NCI-H2029 treated with DMSO at 0.1 percent for 48 hours (cell line): ENCODE measurements around the gene SETD2.
A peak's percentile ranks its signal among the peaks of the same experiment; 100 is the strongest.

Experiments used
- DNase-seq: peaks from one replicate; lab custom pipeline; 2025; lab: John Stamatoyannopoulos, UW

Gene SETD2

DNA sequence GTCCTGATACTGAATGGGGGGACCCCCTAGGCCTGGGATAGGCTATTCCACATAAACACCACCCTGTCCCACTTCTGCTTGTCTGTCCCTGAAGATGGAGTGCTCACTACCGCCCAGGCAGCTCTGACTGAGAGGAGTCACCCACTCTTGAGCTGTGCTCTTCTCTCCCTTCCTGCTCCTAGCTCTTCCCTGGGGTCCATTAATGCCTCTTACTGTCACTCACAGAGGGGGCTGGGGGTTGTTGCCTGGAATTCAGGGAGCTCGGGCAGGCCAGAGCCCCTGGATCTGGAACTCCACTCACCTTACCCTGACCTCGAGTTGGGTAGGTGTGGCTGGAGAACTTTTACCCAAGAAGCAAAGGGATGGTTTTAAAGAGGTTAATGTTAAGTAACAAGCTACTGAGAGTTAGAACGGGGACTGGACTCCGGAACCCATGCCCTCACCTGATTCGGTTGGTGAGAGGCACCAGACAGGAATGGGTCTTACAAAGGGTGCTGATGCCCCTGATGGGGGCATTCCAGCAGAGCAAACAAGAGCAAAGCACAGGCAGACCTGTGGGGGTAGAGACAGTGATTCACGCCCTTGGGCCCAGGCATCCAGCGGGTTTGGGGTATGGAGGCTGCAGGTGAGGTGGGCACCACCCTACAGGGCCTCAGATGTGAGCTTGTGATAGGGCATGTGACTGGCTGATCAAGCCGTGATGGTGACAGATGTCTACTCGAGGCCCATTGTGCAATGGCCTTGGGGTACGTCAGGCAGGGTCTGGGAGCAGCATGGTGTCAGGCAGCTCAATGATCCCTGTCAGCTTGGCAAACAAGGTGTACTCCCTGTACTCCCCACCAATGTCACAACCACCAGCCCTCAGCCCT lies 179.1 kb downstream of the SETD2 start:
- DNase-seq = no peak

DNA sequence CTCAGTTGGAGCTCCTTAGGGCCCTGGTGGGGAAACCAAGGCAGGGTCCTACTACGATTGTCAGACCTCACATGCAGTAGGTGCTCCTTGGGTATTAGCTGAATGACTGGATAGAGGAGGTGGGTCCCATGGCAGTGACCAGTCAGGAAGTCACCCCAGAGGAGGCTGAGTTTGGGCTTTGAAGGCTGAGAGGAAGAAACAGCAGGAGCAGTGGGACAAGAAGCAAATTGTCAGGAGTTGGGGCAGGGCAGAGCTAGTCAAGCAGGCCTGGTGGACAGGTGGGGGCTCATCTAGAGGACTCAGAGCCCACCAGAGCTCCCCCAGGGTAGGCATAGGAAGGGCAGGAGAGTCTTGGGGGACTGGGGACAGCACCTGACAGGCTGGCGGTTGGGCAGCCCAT lies 181.4 kb downstream of the SETD2 start:
- DNase-seq = no peak

DNA sequence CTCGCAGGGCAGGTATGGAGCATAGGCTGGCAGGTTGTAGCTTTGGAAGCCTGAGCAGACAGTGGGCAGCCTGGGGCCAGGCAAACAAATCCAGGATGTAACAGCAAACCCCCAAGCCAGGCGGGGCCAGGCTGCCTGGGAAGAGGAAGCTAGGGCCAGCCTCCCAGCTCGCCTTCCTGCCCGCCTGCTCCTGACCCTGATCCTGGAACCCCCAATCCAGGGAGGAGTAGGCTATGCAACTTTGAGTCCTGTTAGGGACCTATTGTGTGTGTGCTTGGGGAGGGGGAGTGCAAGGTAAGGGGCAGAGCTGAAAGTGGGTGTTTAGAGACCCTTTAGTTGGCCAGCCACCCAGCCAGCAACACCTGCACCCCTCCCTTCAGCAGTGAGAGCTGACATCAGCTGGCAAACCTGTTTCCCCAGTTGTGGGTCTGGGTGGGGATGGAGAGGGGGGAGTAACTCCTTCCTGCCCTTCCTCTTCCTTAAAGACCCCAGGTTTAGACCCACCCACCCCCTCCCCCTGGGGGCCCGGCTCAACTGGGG lies 181.9 kb downstream of the SETD2 start:
- DNase-seq = no peak

DNA sequence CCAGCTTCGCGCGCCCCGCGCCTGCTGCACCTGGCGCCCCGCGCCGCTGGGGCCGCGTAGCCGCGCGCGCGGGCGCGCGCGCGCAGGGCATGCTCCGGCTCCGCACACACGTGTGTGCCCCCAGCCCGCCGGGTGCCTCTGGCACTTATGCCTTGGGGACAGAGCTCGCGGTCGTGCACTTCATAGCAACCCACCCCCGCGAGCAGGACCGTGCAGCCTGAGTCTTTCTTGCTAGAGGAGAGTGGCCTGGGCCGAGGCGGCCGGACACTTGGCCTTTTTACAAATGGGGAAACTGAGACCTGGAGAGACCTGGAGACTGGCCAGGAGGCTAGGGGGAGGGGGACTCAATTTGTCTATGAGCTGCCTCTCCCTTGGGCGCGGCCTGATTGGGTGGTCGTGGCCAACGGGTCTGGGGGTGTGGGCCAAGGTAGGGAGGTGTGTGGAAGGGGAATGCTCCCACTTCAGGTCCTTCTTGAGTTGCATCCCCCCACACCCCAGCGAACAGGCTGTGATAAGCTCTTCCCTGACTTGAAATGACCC lies 183.9 kb downstream of the SETD2 start:
- DNase-seq = no peak

DNA sequence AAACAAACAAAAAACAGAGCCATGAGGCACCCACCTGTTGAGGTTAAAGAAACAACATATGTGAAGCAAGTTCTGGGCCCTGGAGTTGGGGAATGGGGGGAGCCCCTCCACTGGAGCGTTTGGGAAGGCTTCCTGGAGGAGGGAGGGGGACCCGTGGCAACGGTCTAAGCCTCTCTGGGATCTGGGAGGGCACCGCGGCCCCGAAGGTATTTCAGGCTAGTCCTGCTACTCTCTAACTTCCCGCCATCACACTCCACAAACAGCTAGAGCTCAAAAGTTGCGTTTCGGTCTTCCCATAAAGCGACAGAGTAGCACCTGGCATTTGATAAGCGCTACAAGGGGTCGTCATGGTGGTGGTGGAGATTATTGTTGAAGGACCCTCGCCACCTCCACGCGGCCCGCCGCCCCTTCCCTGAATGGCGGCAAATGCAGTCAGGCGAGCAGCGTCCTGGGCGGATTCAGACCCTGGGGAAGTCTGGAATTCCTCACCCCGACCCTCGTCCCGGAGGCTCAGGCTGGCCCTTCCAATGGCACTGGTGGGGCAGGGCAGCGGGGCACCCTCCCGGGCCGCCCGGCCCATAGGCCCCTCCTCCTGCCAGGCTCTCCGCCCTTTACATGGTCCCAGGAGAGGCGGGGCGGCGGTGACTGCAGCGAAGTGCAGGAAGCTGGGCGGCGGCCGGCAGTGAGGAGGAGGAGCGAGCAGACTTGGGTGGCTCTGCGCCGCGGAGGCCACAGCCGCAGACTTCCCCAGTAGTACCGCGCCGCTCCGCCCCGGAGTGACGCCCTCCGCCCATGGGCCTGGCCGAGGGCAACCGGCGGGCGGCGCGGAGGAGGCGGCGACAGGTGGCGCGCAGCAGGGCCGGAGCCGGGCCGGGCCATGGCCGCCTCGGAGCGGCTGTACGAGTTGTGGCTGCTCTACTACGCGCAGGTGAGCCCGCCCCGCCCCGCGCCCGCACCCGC lies 184.6 kb downstream of the SETD2 start, which contains the start of gene NBEAL2:
NBEAL2 (plus strand) TSS at position 682 of the 960 bp plus-strand sequence; CDS start at position 878, 196 bp downstream.
- DNase-seq = peak; percentile 79

DNA sequence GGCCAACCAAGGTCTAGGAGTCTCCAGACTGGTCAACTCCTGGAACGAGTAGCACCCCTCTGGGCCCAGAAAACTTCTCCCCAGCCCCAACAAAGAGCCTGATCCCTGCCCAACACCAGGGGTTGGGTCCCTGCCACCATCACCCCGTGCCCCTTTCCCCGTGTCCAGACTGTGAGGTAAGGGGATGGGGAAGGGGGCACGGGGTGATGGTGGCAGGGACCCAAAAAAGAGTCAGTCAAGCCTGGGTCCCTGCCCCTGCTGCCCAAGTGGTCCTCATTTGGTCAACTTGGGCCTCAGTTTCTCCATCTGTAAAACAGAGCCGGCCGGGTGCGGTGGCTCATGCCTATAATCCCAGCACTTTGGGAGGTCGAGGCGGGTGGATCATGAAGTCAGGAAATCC lies 185.5 kb downstream of the SETD2 start:
- DNase-seq = no peak

DNA sequence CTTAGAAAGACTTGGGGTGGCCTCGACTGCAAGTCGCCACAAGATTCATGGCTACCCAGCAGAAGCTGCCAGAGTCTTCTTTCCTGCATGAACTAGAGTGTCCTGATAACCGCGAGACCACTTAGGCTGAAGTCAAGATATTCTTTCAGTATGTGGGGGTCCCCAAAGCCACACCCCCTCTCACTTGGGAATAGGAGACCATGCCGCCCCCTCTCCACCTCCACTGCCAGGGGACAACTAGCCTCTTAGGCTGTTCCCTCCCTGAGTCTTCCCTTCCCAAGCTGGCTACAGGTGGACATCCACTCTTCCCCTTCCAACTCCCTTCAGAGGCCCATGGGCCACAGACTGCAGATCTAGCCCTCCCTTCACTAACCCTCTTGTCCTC lies 186.1 kb downstream of the SETD2 start:
- DNase-seq = no peak

DNA sequence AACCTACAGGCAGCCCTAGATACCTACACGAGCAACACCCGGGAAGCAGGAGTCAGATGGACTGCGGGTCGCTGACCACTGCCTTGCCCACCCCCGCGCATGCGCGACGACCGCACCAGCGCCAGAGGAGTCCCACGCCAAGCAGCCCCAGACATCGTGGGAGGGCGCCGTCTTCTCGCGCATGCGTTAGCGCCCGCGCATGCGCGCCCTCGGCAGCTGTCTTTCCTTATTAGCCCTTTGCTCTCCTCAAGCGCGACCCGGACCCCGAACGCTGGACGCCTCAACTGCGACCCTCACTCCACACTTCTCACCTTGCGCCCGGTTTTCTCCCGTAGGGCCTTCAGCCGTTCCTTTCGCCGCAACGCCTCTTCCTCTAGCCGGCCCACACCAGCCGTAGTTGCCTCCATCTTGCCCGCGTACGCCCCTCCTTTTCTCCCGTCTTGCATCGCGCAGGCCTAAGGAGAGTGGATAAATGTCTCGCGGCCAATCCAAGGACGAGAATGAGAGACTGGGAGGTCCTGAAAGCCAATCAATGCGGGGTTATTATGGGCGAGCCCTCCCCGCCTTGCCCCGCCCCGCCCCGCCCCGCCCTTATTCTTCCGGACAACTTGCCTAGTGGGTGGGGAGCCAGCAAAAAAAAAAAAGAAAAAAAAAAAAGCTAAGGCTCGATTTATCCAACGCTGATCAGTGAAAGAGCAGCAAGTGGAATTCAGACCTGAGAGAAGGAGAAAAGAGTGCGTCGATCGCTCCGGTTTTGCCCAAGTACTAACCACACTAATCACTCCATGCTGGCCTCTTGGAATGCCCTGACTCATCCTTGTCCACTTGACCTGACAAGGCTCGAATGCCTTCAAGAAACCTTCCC lies 187.4 kb downstream of the SETD2 start, which contains the start of gene CCDC12:
CCDC12 (minus strand) TSS at position 420 of the 865 bp plus-strand sequence; CDS start at position 407, 13 bp downstream.
- peak; percentile 95 for DNase-seq

DNA sequence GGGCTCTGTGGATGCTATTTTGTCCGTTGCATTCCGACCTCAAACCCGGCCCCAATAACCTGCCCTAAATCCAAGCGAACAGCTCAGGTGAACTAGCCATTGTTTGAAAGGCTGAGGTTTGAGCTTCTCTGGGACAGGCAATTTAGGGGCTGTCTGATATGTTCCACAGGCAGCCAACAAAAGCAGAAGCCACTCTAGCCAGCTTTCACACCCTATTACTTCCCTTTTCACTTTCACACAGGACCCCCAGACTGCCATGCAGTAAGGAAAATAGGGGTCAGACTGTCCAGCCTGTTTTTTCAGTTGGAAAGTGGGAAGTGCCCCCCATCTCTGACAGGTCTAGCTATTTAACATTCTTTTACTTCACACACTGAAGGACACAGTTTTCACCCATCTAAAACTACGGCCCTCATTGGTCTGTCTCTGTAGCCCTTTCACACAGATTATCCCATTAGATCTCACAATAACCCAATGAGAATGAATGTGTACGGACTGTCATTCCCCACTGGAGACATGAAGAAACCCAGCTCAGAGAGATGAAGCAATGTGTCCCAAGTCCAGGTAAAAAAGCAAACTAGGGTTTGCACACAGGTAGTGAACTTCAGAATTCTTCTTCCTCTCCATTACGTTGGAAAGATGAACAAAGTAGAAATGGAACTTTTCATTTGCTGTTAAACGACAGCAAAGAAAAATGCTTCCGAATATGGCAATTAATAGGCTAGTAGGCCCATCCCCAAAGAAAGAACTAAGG lies 189.3 kb downstream of the SETD2 start:
- no peak for DNase-seq

DNA sequence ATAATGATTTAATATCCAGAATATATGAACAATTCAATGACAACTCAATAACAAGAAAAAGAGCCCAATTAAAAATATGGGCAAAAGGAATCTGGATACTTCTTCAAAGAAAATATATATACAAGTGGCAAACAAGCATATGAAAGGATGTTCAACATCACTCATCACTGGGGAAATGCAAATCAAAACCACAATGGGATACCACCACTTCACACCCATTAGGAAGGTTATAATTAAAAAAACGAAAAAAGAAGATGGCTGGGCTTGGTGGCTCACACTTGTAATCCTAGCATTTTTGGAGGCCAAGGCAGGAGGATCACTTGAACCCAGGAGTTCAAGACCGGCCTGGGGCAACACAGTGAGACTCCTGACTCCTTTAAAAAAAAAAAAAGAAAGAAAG lies 191.5 kb downstream of the SETD2 start:
- DNase-seq = no peak

DNA sequence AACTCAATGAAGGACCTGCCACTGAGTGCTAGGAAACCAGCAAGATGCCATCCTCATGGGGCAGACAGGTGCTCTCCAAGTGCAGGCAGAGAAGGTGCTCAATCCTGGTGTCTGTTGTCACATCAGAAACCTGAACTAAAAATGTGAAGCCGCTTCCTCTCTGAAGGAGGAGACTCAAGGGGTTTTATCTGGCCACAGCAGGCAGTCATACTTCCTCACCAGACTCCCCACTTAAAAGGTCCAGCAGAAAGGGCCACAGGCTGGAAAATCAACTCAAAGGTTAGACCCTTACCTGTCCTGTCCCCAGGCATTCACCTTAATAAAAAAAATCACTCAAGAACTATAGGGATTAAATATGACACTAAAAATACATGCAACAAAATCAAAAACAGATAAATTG lies 192.2 kb downstream of the SETD2 start:
- no peak for DNase-seq

DNA sequence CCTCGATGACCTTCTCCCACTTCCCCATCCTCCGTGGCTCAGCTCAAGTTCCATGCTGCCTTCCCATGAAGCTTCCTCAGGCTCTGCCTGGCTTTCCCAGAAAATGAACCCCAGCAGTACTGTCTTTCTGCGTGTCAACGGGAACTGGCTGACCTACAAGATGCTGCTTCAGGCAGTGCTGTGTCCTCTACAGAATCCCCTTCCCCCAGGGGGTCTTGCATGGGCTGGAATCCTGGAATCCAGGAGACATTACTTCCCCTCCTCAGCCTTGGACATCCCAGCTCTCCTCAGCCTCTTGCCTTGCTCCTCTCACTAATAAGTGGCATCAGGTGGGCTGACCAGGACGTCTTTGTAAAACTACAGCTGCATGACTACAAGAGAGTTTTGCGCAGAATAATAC lies 192.8 kb downstream of the SETD2 start:
- DNase-seq = no peak

DNA sequence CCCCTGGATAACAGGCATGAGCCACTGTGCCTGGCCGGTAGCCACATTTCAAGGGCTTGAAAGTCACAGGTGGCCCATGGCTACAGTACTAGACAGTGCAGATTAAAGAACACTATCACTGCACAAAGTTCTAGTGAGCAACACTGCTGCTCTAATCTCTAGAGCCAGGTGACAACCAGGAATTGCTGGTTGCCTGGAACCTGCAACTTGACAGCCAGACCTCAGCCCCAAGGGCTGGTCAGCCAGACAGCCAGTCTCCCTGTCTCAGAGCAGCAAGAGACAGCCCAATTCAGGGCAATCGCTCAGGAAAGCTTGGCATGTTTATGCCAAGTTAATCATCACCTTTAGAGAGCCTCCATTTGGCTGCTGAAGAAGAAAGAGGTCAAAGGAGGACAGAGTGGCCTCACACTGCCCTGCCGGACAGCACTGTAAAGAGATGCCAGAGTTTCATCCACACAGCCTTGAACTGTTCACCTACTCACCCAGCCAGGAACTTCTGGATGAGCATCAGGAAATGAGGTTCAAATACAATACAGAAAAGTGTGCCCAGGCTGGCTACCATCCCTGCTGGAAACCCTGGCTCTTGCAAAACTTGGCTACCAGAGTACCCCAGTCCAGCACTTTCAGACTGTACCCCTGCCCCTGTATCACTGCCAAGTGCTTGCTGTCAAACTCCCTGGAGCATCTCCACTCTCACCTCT lies 193.4 kb downstream of the SETD2 start:
- DNase-seq = no peak

DNA sequence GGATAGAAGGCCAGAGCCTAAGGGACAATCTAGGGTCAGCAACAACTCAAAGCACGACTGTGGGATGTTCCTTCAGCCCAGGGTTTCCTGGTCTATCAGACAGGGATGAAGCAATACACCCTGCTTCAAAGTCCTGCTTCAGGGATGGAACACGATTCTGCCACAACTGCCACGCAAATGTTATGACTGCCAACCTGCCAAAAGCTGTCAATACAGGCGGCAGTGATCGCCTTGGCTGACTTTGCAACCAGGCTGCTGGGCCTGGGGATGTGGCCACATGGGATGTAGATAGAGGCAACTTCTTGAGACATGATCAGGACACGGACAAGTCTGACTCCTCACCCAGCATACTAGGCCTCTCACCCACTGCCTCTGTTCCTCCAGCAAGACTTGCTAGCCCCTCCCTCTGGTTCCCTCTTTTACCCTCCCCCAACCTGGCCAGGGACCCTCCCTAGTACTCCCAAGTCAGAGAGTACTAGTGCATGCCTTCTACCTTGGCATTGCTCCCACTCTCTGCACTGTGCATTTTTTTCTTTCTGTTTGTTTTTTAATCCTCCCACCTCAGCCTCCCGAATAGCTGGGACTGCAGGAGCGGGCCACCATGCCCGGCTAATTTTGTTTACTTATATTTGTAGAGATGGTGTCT lies 195.0 kb downstream of the SETD2 start:
- DNase-seq = no peak

DNA sequence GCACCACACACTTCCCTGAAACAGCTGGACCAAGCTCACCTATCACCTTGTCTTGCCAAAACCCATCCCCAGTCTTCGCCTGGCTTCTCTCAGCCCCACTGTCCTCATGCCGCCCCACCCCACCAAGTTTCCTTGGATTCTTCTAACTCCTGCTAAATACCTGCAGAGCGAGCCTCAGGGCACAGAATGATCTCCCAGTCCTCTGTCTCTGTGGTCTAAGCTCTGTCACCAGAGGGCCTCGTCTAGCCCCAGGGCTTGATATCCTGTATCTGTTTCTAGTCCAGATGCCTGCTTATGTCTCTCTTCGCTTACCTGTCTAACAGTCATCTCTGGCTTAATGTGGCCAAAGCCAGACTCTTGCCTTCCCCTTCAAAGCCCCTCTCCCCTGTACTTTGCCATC lies 197.1 kb downstream of the SETD2 start:
- no peak for DNase-seq
